ENCODE data around the gene RRAGC.

Gene RRAGC

GRCh38 chr1:38891753-38892152 is 32.2 kb upstream of the RRAGC start:
- no peak for DNase-seq (ENCODE audit: extremely low read depth, low read depth)
- TF ChIP-seq CTCF (IDR thresholded peaks at IDR 0.05; ENCODE audit: low read depth, low read length), result no peak

GRCh38 chr1:38889589-38889988 is 30.0 kb upstream of the RRAGC start:
- no peak for DNase-seq (ENCODE audit: extremely low read depth, low read depth)
- TF ChIP-seq CTCF (IDR thresholded peaks at IDR 0.05; ENCODE audit: low read depth, low read length), result no peak

GRCh38 chr1:38888423-38889333 is 29.1 kb upstream of the RRAGC start:
- no peak for DNase-seq (ENCODE audit: extremely low read depth, low read depth)
- TF ChIP-seq CTCF (IDR thresholded peaks at IDR 0.05; ENCODE audit: low read depth, low read length), result no peak

GRCh38 chr1:38885092-38885491 is 25.5 kb upstream of the RRAGC start:
- no peak for DNase-seq (ENCODE audit: extremely low read depth, low read depth)
- TF ChIP-seq CTCF (IDR thresholded peaks at IDR 0.05; ENCODE audit: low read depth, low read length), result no peak

GRCh38 chr1:38881487-38881886 is 21.9 kb upstream of the RRAGC start, which contains the start of gene GJA9:
TSS of gene GJA9 (minus strand) at chr1:38881587. CDS start at chr1:38876098, 5,489 bp downstream.
- no peak for TF ChIP-seq CTCF (IDR thresholded peaks at IDR 0.05; ENCODE audit: low read depth, low read length)
- no peak for DNase-seq (ENCODE audit: extremely low read depth, low read depth)

GRCh38 chr1:38875811-38876210 is 16.2 kb upstream of the RRAGC start:
- no peak for DNase-seq (ENCODE audit: extremely low read depth, low read depth)
- TF ChIP-seq CTCF (IDR thresholded peaks at IDR 0.05; ENCODE audit: low read depth, low read length), result no peak
